H9 (cell line): ENCODE results near the gene COL19A1. TPM values are rescaled to one million over a fixed set of nuclear protein-coding genes. Genes with fewer than 3 reads are reported as not detected.

Experiments used
- DNase-seq: peaks from one replicate; pipeline ENCODE4 v3.0.0-alpha.2; 2017
- H2AFZ ChIP-seq: one replicate; pipeline ENCODE4 v1.6.1; 2013; ENCODE audit warnings: mild to moderate bottlenecking, low read length, control low read depth, moderate library complexity
- H2AK5ac ChIP-seq: 2 replicates; pipeline ENCODE4 v1.6.1; 2013; ENCODE audit warnings: low read length, control low read depth, mixed read lengths; ENCODE audit not compliant: insufficient read length
- H2BK120ac ChIP-seq: one replicate; pipeline ENCODE4 v1.6.1; 2013; ENCODE audit warnings: low read depth, mild to moderate bottlenecking, low read length, control low read depth, inconsistent platforms; ENCODE audit not compliant: poor library complexity, severe bottlenecking
- H2BK12ac ChIP-seq: 2 replicates; pipeline ENCODE4 v1.6.1; 2013; ENCODE audit warnings: low read length, control low read depth, mixed read lengths, low read depth; ENCODE audit not compliant: insufficient read length
- H2BK15ac ChIP-seq: 2 replicates; pipeline ENCODE4 v1.6.1; 2013; ENCODE audit warnings: low read depth, low read length, control low read depth
- H2BK20ac ChIP-seq: one replicate; pipeline ENCODE4 v1.6.1; 2013; ENCODE audit warnings: low read depth, mild to moderate bottlenecking, low read length, control low read depth, inconsistent platforms; ENCODE audit not compliant: poor library complexity, severe bottlenecking
- H2BK5ac ChIP-seq: 2 replicates; pipeline ENCODE4 v1.6.1; 2013; ENCODE audit warnings: low read length, control low read depth, mixed read lengths; ENCODE audit not compliant: insufficient read length
- H3K14ac ChIP-seq: 2 replicates; pipeline ENCODE4 v1.6.1; 2013; ENCODE audit warnings: low read length, control low read depth; ENCODE audit not compliant: insufficient read depth
- H3K18ac ChIP-seq: 2 replicates; pipeline ENCODE4 v1.6.1; 2013; ENCODE audit warnings: low read depth, mild to moderate bottlenecking, mixed read lengths, low read length, control low read depth; ENCODE audit not compliant: insufficient read length
- H3K23ac ChIP-seq: 2 replicates; pipeline ENCODE4 v1.6.1; 2013; ENCODE audit warnings: low read length, control low read depth, mixed read lengths, low read depth; ENCODE audit not compliant: insufficient read length
- H3K23me2 ChIP-seq: 2 replicates; pipeline ENCODE4 v1.6.1; 2013; ENCODE audit warnings: low read depth, mild to moderate bottlenecking, mixed read lengths, low read length, control low read depth; ENCODE audit not compliant: insufficient read length, poor library complexity, severe bottlenecking
- H3K27ac ChIP-seq: 2 replicates; pipeline ENCODE4 v1.5.1; 2013; ENCODE audit warnings: low read length, control low read depth, mixed read lengths, low read depth; ENCODE audit not compliant: insufficient read length
- H3K27me3 ChIP-seq: 2 replicates; pipeline ENCODE4 v1.6.1; 2013; ENCODE audit warnings: low read length, control low read depth, inconsistent platforms; ENCODE audit not compliant: insufficient read depth
- H3K4ac ChIP-seq: 2 replicates; pipeline ENCODE4 v1.6.1; 2013; ENCODE audit warnings: low read depth, mild to moderate bottlenecking, control low read depth, inconsistent platforms, low read length, moderate library complexity
- H3K4me1 ChIP-seq: 2 replicates; pipeline ENCODE4 v1.6.1; 2013; ENCODE audit warnings: low read length, control low read depth, inconsistent platforms; ENCODE audit not compliant: insufficient read depth
- H3K4me2 ChIP-seq: 2 replicates; pipeline ENCODE4 v1.6.1; 2013; ENCODE audit warnings: low read length, control low read depth, mixed read lengths; ENCODE audit not compliant: insufficient read length, insufficient read depth
- H3K56ac ChIP-seq: 2 replicates; pipeline ENCODE4 v1.6.1; 2013; ENCODE audit warnings: low read depth, mild to moderate bottlenecking, mixed read lengths, low read length, control low read depth; ENCODE audit not compliant: insufficient read length
- H3K79me1 ChIP-seq: 2 replicates; pipeline ENCODE4 v1.6.1; 2013; ENCODE audit warnings: low read depth, mild to moderate bottlenecking, moderate library complexity, low read length, control low read depth, inconsistent platforms; ENCODE audit not compliant: insufficient read depth, poor library complexity, severe bottlenecking
- H3K79me2 ChIP-seq: 2 replicates; pipeline ENCODE4 v1.6.1; 2013; ENCODE audit warnings: low read length, control low read depth, inconsistent platforms; ENCODE audit not compliant: insufficient read depth
- H3K9ac ChIP-seq: 2 replicates; pipeline ENCODE4 v1.6.1; 2013; ENCODE audit warnings: low read length, control low read depth, mixed read lengths; ENCODE audit not compliant: insufficient read length; ENCODE audit errors: extremely low read depth
- H3K9me3 ChIP-seq: one replicate; pipeline ENCODE4 v1.6.1; 2013; ENCODE audit warnings: low read depth, low read length, inconsistent platforms; ENCODE audit not compliant: control insufficient read depth
- H3T11ph ChIP-seq: one replicate; pipeline ENCODE4 v1.6.1; 2013; ENCODE audit warnings: mild to moderate bottlenecking, low read length, control low read depth, inconsistent platforms
- H4K20me1 ChIP-seq: one replicate; pipeline ENCODE4 v1.6.1; 2013; ENCODE audit not compliant: control insufficient read depth, insufficient read length, insufficient read depth
- H4K5ac ChIP-seq: 2 replicates; pipeline ENCODE4 v1.6.1; 2013; ENCODE audit warnings: low read depth, mild to moderate bottlenecking, mixed read lengths, low read length, control low read depth; ENCODE audit not compliant: insufficient read length
- H4K8ac ChIP-seq: replicated peaks from 2 replicates; pipeline ENCODE4 v1.6.1; 2013; ENCODE audit warnings: low read length, control low read depth, mixed read lengths, low read depth; ENCODE audit not compliant: insufficient read length
- H4K91ac ChIP-seq: 2 replicates; pipeline ENCODE4 v1.6.1; 2013; ENCODE audit warnings: low read depth, mild to moderate bottlenecking, moderate library complexity, mixed read lengths, low read length, control low read depth; ENCODE audit not compliant: insufficient read length
- H3K27ac Mint-ChIP-seq, 3 experiments: 2 replicates in 2 of 3; 3 replicates in 1 of 3; pipeline ENCODE4 v1.8.0; 2020 to 2021; ENCODE audit warnings: mixed read lengths in 3 of 3, mild to moderate bottlenecking in 1 of 3, moderate library complexity in 1 of 3
- H3K27me3 Mint-ChIP-seq: 2 replicates; pipeline ENCODE4 v1.8.0; 2021; ENCODE audit warnings: low read depth, mild to moderate bottlenecking, moderate library complexity, mixed read lengths
- H3K36me3 Mint-ChIP-seq, 3 experiments: 2 replicates in 2 of 3; 3 replicates in 1 of 3; pipeline ENCODE4 v1.8.0; 2020 to 2021; ENCODE audit warnings: low read depth in 3 of 3, mixed read lengths in 3 of 3; ENCODE audit not compliant: insufficient read depth in 1 of 3
- H3K4me1 Mint-ChIP-seq, 2 experiments: 2 replicates each; pipeline ENCODE4 v1.8.0; 2020; ENCODE audit warnings: mixed read lengths in 2 of 2
- H3K4me3 Mint-ChIP-seq, 2 experiments: 2 replicates in 1 of 2; 3 replicates in 1 of 2; pipeline ENCODE4 v1.8.0; 2020 to 2021; ENCODE audit warnings: mild to moderate bottlenecking in 2 of 2, mixed read lengths in 2 of 2, moderate library complexity in 1 of 2
- H3K9me3 Mint-ChIP-seq, 2 experiments: 2 replicates in 1 of 2; 3 replicates in 1 of 2; pipeline ENCODE4 v1.8.0; 2020; ENCODE audit warnings: mild to moderate bottlenecking in 2 of 2, mixed read lengths in 2 of 2, moderate library complexity in 1 of 2
- CTCF ChIP-seq: fragments of 200-600 bp; sonication (generic); conservative IDR thresholded peaks from 3 replicates; pipeline ENCODE4 v1.8.0; 2021; ENCODE audit warnings: antibody characterized with exemption, mild to moderate bottlenecking
- WGBS: extraction: QIAGEN DNeasy Blood & Tissue Kit; methylation state at CpG from one replicate; pipeline ENCODE4 v1.1.7; 2013; ENCODE audit warnings: missing lambda C conversion rate, low lambda C conversion rate, mixed read lengths; ENCODE audit not compliant: insufficient read length; ENCODE audit errors: extremely low coverage; 5-methylcytosine and 5-hydroxymethylcytosine counted together
- total RNA-seq: library from RNA; stranded (reverse); gene quantifications from 2 replicates; pipeline ENCODE4 v1.2.1, GENCODE V29; 2021

COL19A1 gene
- total RNA-seq, 1 experiment from 2014 or later, result not detected

GRCh38 chr6:69957985-69958559, 91.7 kb downstream of the COL19A1 start:
- Histone ChIP-seq H3K27me3 (no peaks in the 10 kb centered on the region), H3K79me1 (no peaks in the 10 kb centered on the region), H2BK12ac (no peak overlapping the region), H2AFZ (no peak overlapping the region), H4K5ac (no peak overlapping the region), H3K9ac (no peak overlapping the region), H3K56ac (no peak overlapping the region), H2BK15ac (no peak overlapping the region), H3K9me3 (no peaks in the 10 kb centered on the region), H3K23ac (no peak overlapping the region), H4K91ac (no peak overlapping the region), H3K14ac (no peak overlapping the region), H3K4me1 (no peaks in the 10 kb centered on the region), H3K18ac (no peak overlapping the region), H2AK5ac (no peak overlapping the region), H2BK5ac (no peak overlapping the region), H3K4ac (no peak overlapping the region), H3K79me2 (no peaks in the 10 kb centered on the region), H4K20me1 (no peaks in the 10 kb centered on the region), H3K23me2 (no peaks in the 10 kb centered on the region), H2BK120ac (no peak overlapping the region), H3K4me2 (no peak overlapping the region), H3K27ac (no peak overlapping the region), H2BK20ac (no peak overlapping the region), H4K8ac (no peak overlapping the region), H3T11ph (no peak overlapping the region)
- Mint-ChIP-seq H3K36me3 (no peaks in the 10 kb centered on the region), H3K27ac (no peak overlapping the region), H3K9me3 (no peaks in the 10 kb centered on the region), H3K27me3 (no peaks in the 10 kb centered on the region), H3K4me3 (no peak overlapping the region), H3K4me1 (no peaks in the 10 kb centered on the region)
- no peak for DNase-seq
- WGBS, result no CpG with 5 or more reads among the region's 3 CpGs
- no peak for TF ChIP-seq CTCF
